H9 (cell line): Measurements from ENCODE around the gene CDH4. TPM values are rescaled to one million over a fixed set of nuclear protein-coding genes. Genes with fewer than 3 reads are reported as not detected.

Source experiments
- DNase-seq: peaks from one replicate; pipeline ENCODE4 v3.0.0-alpha.2; 2017
- H2AFZ ChIP-seq: one replicate; pipeline ENCODE4 v1.6.1; 2013; ENCODE audit warnings: mild to moderate bottlenecking, low read length, control low read depth, moderate library complexity
- H2AK5ac ChIP-seq: 2 replicates; pipeline ENCODE4 v1.6.1; 2013; ENCODE audit warnings: low read length, control low read depth, mixed read lengths; ENCODE audit not compliant: insufficient read length
- H2BK120ac ChIP-seq: one replicate; pipeline ENCODE4 v1.6.1; 2013; ENCODE audit warnings: low read depth, mild to moderate bottlenecking, low read length, control low read depth, inconsistent platforms; ENCODE audit not compliant: poor library complexity, severe bottlenecking
- H2BK12ac ChIP-seq: 2 replicates; pipeline ENCODE4 v1.6.1; 2013; ENCODE audit warnings: low read length, control low read depth, mixed read lengths, low read depth; ENCODE audit not compliant: insufficient read length
- H2BK15ac ChIP-seq: 2 replicates; pipeline ENCODE4 v1.6.1; 2013; ENCODE audit warnings: low read depth, low read length, control low read depth
- H2BK20ac ChIP-seq: one replicate; pipeline ENCODE4 v1.6.1; 2013; ENCODE audit warnings: low read depth, mild to moderate bottlenecking, low read length, control low read depth, inconsistent platforms; ENCODE audit not compliant: poor library complexity, severe bottlenecking
- H2BK5ac ChIP-seq: 2 replicates; pipeline ENCODE4 v1.6.1; 2013; ENCODE audit warnings: low read length, control low read depth, mixed read lengths; ENCODE audit not compliant: insufficient read length
- H3K14ac ChIP-seq: 2 replicates; pipeline ENCODE4 v1.6.1; 2013; ENCODE audit warnings: low read length, control low read depth; ENCODE audit not compliant: insufficient read depth
- H3K18ac ChIP-seq: 2 replicates; pipeline ENCODE4 v1.6.1; 2013; ENCODE audit warnings: low read depth, mild to moderate bottlenecking, mixed read lengths, low read length, control low read depth; ENCODE audit not compliant: insufficient read length
- H3K23ac ChIP-seq: 2 replicates; pipeline ENCODE4 v1.6.1; 2013; ENCODE audit warnings: low read length, control low read depth, mixed read lengths, low read depth; ENCODE audit not compliant: insufficient read length
- H3K23me2 ChIP-seq: 2 replicates; pipeline ENCODE4 v1.6.1; 2013; ENCODE audit warnings: low read depth, mild to moderate bottlenecking, mixed read lengths, low read length, control low read depth; ENCODE audit not compliant: insufficient read length, poor library complexity, severe bottlenecking
- H3K27ac ChIP-seq: 2 replicates; pipeline ENCODE4 v1.5.1; 2013; ENCODE audit warnings: low read length, control low read depth, mixed read lengths, low read depth; ENCODE audit not compliant: insufficient read length
- H3K27me3 ChIP-seq: 2 replicates; pipeline ENCODE4 v1.6.1; 2013; ENCODE audit warnings: low read length, control low read depth, inconsistent platforms; ENCODE audit not compliant: insufficient read depth
- H3K4ac ChIP-seq: 2 replicates; pipeline ENCODE4 v1.6.1; 2013; ENCODE audit warnings: low read depth, mild to moderate bottlenecking, control low read depth, inconsistent platforms, low read length, moderate library complexity
- H3K4me1 ChIP-seq: 2 replicates; pipeline ENCODE4 v1.6.1; 2013; ENCODE audit warnings: low read length, control low read depth, inconsistent platforms; ENCODE audit not compliant: insufficient read depth
- H3K4me2 ChIP-seq: 2 replicates; pipeline ENCODE4 v1.6.1; 2013; ENCODE audit warnings: low read length, control low read depth, mixed read lengths; ENCODE audit not compliant: insufficient read length, insufficient read depth
- H3K56ac ChIP-seq: 2 replicates; pipeline ENCODE4 v1.6.1; 2013; ENCODE audit warnings: low read depth, mild to moderate bottlenecking, mixed read lengths, low read length, control low read depth; ENCODE audit not compliant: insufficient read length
- H3K79me1 ChIP-seq: 2 replicates; pipeline ENCODE4 v1.6.1; 2013; ENCODE audit warnings: low read depth, mild to moderate bottlenecking, moderate library complexity, low read length, control low read depth, inconsistent platforms; ENCODE audit not compliant: insufficient read depth, poor library complexity, severe bottlenecking
- H3K79me2 ChIP-seq: 2 replicates; pipeline ENCODE4 v1.6.1; 2013; ENCODE audit warnings: low read length, control low read depth, inconsistent platforms; ENCODE audit not compliant: insufficient read depth
- H3K9ac ChIP-seq: 2 replicates; pipeline ENCODE4 v1.6.1; 2013; ENCODE audit warnings: low read length, control low read depth, mixed read lengths; ENCODE audit not compliant: insufficient read length; ENCODE audit errors: extremely low read depth
- H3K9me3 ChIP-seq: one replicate; pipeline ENCODE4 v1.6.1; 2013; ENCODE audit warnings: low read depth, low read length, inconsistent platforms; ENCODE audit not compliant: control insufficient read depth
- H3T11ph ChIP-seq: one replicate; pipeline ENCODE4 v1.6.1; 2013; ENCODE audit warnings: mild to moderate bottlenecking, low read length, control low read depth, inconsistent platforms
- H4K20me1 ChIP-seq: one replicate; pipeline ENCODE4 v1.6.1; 2013; ENCODE audit not compliant: control insufficient read depth, insufficient read length, insufficient read depth
- H4K5ac ChIP-seq: 2 replicates; pipeline ENCODE4 v1.6.1; 2013; ENCODE audit warnings: low read depth, mild to moderate bottlenecking, mixed read lengths, low read length, control low read depth; ENCODE audit not compliant: insufficient read length
- H4K8ac ChIP-seq: replicated peaks from 2 replicates; pipeline ENCODE4 v1.6.1; 2013; ENCODE audit warnings: low read length, control low read depth, mixed read lengths, low read depth; ENCODE audit not compliant: insufficient read length
- H4K91ac ChIP-seq: 2 replicates; pipeline ENCODE4 v1.6.1; 2013; ENCODE audit warnings: low read depth, mild to moderate bottlenecking, moderate library complexity, mixed read lengths, low read length, control low read depth; ENCODE audit not compliant: insufficient read length
- H3K27ac Mint-ChIP-seq, 3 experiments: 2 replicates in 2 of 3; 3 replicates in 1 of 3; pipeline ENCODE4 v1.8.0; 2020 to 2021; ENCODE audit warnings: mixed read lengths in 3 of 3, mild to moderate bottlenecking in 1 of 3, moderate library complexity in 1 of 3
- H3K27me3 Mint-ChIP-seq: 2 replicates; pipeline ENCODE4 v1.8.0; 2021; ENCODE audit warnings: low read depth, mild to moderate bottlenecking, moderate library complexity, mixed read lengths
- H3K36me3 Mint-ChIP-seq, 3 experiments: 2 replicates in 2 of 3; 3 replicates in 1 of 3; pipeline ENCODE4 v1.8.0; 2020 to 2021; ENCODE audit warnings: low read depth in 3 of 3, mixed read lengths in 3 of 3; ENCODE audit not compliant: insufficient read depth in 1 of 3
- H3K4me1 Mint-ChIP-seq, 2 experiments: 2 replicates each; pipeline ENCODE4 v1.8.0; 2020; ENCODE audit warnings: mixed read lengths in 2 of 2
- H3K4me3 Mint-ChIP-seq, 2 experiments: 2 replicates in 1 of 2; 3 replicates in 1 of 2; pipeline ENCODE4 v1.8.0; 2020 to 2021; ENCODE audit warnings: mild to moderate bottlenecking in 2 of 2, mixed read lengths in 2 of 2, moderate library complexity in 1 of 2
- H3K9me3 Mint-ChIP-seq, 2 experiments: 2 replicates in 1 of 2; 3 replicates in 1 of 2; pipeline ENCODE4 v1.8.0; 2020; ENCODE audit warnings: mild to moderate bottlenecking in 2 of 2, mixed read lengths in 2 of 2, moderate library complexity in 1 of 2
- WGBS: extraction: QIAGEN DNeasy Blood & Tissue Kit; methylation state at CpG from one replicate; pipeline ENCODE4 v1.1.7; 2013; ENCODE audit warnings: missing lambda C conversion rate, low lambda C conversion rate, mixed read lengths; ENCODE audit not compliant: insufficient read length; ENCODE audit errors: extremely low coverage; 5-methylcytosine and 5-hydroxymethylcytosine counted together
- total RNA-seq: library from RNA; stranded (reverse); gene quantifications from 2 replicates; pipeline ENCODE4 v1.2.1, GENCODE V29; 2021
- TF ChIP-seq, protein P1 (sequence below): fragments of 200-600 bp; sonication (generic); conservative IDR thresholded peaks from 3 replicates; pipeline ENCODE4 v1.8.0; 2021; ENCODE audit warnings: antibody characterized with exemption, mild to moderate bottlenecking

CDH4 gene
- total RNA-seq, 1 experiment from 2014 or later = 3.0 TPM

DNA sequence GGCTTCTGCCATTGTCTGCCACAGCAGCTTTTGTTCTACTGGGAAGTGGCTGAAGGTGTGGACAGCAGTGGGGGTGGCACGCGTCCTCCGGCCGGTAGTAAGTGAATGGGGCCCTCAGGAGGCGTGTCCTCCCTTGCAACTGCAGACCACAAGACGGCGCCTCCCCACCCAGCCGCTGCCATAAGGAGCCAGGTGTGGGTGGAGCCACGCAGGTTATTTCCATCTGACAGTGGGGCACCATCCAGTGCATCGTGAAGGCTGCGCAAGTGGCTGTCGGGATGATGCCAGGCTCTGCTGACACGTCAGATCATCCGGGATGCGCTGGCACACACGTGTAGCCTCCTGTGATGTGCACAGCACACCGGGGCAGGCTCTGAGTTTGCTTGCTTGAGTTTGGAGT lies 379.7 kb downstream of the CDH4 start:
- H3K14ac ChIP-seq = no peak overlapping the region
- Mint-ChIP-seq H3K36me3 (no peaks in the 10 kb centered on the region; a peak in 1 of 7 replicates), H3K4me3 (no peak overlapping the region), H3K27ac (no peak overlapping the region), H3K27me3 (peaks cover 22% of the 10 kb centered on the region), H3K4me1 (peaks cover 15 to 25% of the 10 kb centered on the region in 2 experiments), H3K9me3 (no peaks in the 10 kb centered on the region)
- no peak overlapping the region for H4K5ac ChIP-seq
- no peaks in the 10 kb centered on the region for H3K9me3 ChIP-seq
- no peaks in the 10 kb centered on the region for H3K79me2 ChIP-seq
- DNase-seq = peak; percentile 50
- H3K18ac ChIP-seq = no peak overlapping the region
- no peak overlapping the region for H3K23ac ChIP-seq
- no peak overlapping the region for H3T11ph ChIP-seq
- no peak overlapping the region for H2BK120ac ChIP-seq
- no peak overlapping the region for H4K91ac ChIP-seq
- H2BK12ac ChIP-seq = no peak overlapping the region
- no peak overlapping the region for H3K27ac ChIP-seq
- no peaks in the 10 kb centered on the region for H3K79me1 ChIP-seq
- peaks cover 4% of the 10 kb centered on the region; the same call in 1 of the 2 replicates for H3K27me3 ChIP-seq
- no peak overlapping the region for H2BK20ac ChIP-seq
- H3K56ac ChIP-seq = no peak overlapping the region
- no peaks in the 10 kb centered on the region for H3K4me1 ChIP-seq
- H2AFZ ChIP-seq = no peak overlapping the region
- H3K23me2 ChIP-seq = no peaks in the 10 kb centered on the region
- no peak overlapping the region for H2AK5ac ChIP-seq
- no peaks in the 10 kb centered on the region for H4K20me1 ChIP-seq
- no peak overlapping the region for H2BK5ac ChIP-seq
- H3K4ac ChIP-seq = no peak overlapping the region
- H2BK15ac ChIP-seq = no peak overlapping the region
- H4K8ac ChIP-seq = no peak overlapping the region
- WGBS = no CpG with 5 or more reads among the region's 17 CpGs
- H3K4me2 ChIP-seq = no peak overlapping the region
- TF ChIP-seq, protein P1, sequence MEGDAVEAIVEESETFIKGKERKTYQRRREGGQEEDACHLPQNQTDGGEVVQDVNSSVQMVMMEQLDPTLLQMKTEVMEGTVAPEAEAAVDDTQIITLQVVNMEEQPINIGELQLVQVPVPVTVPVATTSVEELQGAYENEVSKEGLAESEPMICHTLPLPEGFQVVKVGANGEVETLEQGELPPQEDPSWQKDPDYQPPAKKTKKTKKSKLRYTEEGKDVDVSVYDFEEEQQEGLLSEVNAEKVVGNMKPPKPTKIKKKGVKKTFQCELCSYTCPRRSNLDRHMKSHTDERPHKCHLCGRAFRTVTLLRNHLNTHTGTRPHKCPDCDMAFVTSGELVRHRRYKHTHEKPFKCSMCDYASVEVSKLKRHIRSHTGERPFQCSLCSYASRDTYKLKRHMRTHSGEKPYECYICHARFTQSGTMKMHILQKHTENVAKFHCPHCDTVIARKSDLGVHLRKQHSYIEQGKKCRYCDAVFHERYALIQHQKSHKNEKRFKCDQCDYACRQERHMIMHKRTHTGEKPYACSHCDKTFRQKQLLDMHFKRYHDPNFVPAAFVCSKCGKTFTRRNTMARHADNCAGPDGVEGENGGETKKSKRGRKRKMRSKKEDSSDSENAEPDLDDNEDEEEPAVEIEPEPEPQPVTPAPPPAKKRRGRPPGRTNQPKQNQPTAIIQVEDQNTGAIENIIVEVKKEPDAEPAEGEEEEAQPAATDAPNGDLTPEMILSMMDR = no peak
- no peak overlapping the region for H3K9ac ChIP-seq
